Measurements from ENCODE around the gene CFAP97D2.

DNA sequence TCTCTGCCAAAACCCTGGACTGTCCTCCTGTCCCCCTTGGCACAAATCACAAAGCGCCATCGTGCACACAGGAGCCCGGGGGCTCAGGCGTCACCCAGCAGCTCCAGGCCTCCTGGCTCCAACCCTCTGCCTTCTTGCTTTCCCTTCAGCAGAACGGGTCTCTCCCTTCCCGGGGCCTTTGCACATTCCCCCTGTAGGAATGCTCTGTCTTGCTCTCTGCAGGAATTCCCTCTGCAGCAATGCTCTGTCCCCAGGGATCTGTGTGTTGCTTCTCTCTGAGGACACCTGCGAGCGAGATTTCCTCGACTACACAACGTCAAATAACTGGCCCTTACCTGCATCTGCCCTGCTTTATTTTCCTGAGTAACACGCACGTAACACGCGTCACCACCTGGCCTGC, 33.3 kb upstream of the CFAP97D2 start:
- TF ChIP-seq, protein P1, sequence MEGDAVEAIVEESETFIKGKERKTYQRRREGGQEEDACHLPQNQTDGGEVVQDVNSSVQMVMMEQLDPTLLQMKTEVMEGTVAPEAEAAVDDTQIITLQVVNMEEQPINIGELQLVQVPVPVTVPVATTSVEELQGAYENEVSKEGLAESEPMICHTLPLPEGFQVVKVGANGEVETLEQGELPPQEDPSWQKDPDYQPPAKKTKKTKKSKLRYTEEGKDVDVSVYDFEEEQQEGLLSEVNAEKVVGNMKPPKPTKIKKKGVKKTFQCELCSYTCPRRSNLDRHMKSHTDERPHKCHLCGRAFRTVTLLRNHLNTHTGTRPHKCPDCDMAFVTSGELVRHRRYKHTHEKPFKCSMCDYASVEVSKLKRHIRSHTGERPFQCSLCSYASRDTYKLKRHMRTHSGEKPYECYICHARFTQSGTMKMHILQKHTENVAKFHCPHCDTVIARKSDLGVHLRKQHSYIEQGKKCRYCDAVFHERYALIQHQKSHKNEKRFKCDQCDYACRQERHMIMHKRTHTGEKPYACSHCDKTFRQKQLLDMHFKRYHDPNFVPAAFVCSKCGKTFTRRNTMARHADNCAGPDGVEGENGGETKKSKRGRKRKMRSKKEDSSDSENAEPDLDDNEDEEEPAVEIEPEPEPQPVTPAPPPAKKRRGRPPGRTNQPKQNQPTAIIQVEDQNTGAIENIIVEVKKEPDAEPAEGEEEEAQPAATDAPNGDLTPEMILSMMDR (IDR thresholded peaks at IDR 0.05; ENCODE audit: extremely low read depth in 1 of 2, insufficient read depth in 1 of 2, low read depth in 1 of 2, low read length in 2 of 2), result no peak
- no peak for TF ChIP-seq POLR2A (IDR thresholded peaks at IDR 0.05; ENCODE audit: low read depth, low read length)

All from endothelial cell of umbilical vein (primary cell).